Activated naive CD4-positive, alpha-beta T cell treated with anti-CD3 and anti-CD28 coated beads for 36 hours (primary cell): ENCODE measurements around the gene ABCC5. TPM values are rescaled to one million over a fixed set of nuclear protein-coding genes. Genes with fewer than 3 reads are reported as not detected.
"Not testable (repeated sequence)": the region's sequence is repeated elsewhere in the genome, so short reads cannot be mapped to it uniquely, and the experiment has no call there.

Experiments
- CTCF ChIA-PET: fragments of 350-600 bp; sonication (Branson Sonifier 250); formaldehyde crosslinking; loops from one replicate; lab custom pipeline; 2021; ENCODE audit warnings: antibody characterized with exemption; lab: Charles Lee
- DNase-seq: peaks from one replicate; pipeline ENCODE4 v3.0.0-alpha.2; 2020
- H3K27ac Mint-ChIP-seq: one replicate; pipeline ENCODE4 v1.8.0; 2021; ENCODE audit warnings: mild to moderate bottlenecking, mixed read lengths
- H3K27me3 Mint-ChIP-seq: one replicate; pipeline ENCODE4 v1.8.0; 2021; ENCODE audit warnings: low read depth, mixed read lengths
- H3K36me3 Mint-ChIP-seq: one replicate; pipeline ENCODE4 v1.8.0; 2021; ENCODE audit warnings: low read depth, mixed read lengths
- H3K4me1 Mint-ChIP-seq: one replicate; pipeline ENCODE4 v1.8.0; 2021; ENCODE audit warnings: low read depth, mixed read lengths
- H3K4me3 Mint-ChIP-seq: one replicate; pipeline ENCODE4 v1.8.0; 2021; ENCODE audit warnings: mild to moderate bottlenecking, moderate library complexity, mixed read lengths
- H3K9me3 Mint-ChIP-seq: one replicate; pipeline ENCODE4 v1.8.0; 2021; ENCODE audit warnings: mixed read lengths
- intact Hi-C: fragments of 100-400 bp; cut with micrococcal nuclease; formaldehyde crosslinking; loops from one replicate; pipeline ENCODE4 v1.15.1; 2023
- total RNA-seq, 2 experiments: library from RNA; stranded (reverse); gene quantifications; one replicate each; pipeline ENCODE4 v1.2.3, GENCODE V29; 2021

ABCC5 gene
- total RNA-seq, 2 experiments from 2014 or later, result 11.2 to 12.0 TPM

DNA sequence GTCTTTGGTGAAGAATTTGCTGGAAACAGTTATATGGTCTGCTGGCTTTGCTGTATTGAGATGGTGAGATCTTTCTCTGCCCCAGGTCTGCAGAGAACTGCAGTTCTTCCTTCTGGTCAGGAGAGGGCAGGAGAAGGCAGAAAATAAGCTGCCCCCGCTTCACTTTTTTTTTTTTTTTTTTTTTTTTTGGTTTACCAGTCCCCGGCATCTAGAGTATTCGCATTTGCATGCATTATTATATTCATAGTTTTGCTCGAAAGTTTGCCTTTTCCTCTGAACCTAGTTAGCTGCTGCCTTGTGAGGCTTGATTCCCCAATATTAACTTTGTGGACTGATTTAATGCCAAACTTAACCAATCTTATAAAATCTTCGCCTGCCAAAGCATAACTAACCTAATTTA is 122.4 kb downstream of the ABCC5 start:
- H3K4me3 Mint-ChIP-seq, result no peak overlapping the region
- CTCF ChIA-PET, result interaction anchor here (0.6 to 4.2 kb wide), 32 partner anchors 10 to 484 kb away, joined by 3 to 27 read pairs (median 4); partner anchors contain the start of genes ABCC5, DVL3, EEF1AKMT4 and PARL
- H3K9me3 Mint-ChIP-seq, result no peaks in the 10 kb centered on the region
- H3K4me1 Mint-ChIP-seq, result peaks cover 3% of the 10 kb centered on the region
- intact Hi-C loops, result loop anchor here (1.0 kb wide), 4 partner anchors 122 to 394 kb away; partner anchors contain the start of genes ABCC5 and EIF2B5
- no peaks in the 10 kb centered on the region for H3K27me3 Mint-ChIP-seq
- peak; percentile 41 for DNase-seq
- H3K27ac Mint-ChIP-seq, result no peak overlapping the region
- no peaks in the 10 kb centered on the region for H3K36me3 Mint-ChIP-seq

DNA sequence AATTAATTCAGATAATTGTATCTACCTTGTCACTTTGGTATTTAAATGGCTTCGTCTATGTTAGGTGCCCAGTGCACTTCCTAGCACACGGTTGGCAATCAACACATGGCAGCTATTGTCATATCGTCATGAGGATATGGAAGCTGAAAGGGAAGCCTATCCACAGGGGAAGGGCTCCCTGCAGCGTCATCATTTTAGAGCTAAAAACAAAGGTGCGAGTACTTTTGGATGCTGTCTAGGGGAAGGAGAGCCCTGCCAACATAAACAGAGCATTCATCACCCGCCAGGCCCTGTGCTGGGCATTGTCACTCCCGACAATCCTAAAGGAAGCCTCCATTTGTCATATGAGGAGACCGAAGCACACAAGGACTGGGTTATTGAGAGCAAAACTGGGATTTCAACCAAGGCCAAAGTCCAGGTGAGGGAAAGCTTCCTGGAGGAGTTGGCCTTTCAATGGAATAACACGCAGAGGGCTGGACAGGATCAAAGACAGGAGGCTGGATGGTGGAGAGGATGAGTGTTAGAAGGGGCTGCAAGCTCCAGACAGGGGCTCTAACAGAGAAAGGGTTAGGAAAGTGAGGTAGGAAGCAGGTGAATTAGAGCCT is 125.0 kb downstream of the ABCC5 start:
- no peak overlapping the region for H3K27ac Mint-ChIP-seq
- intact Hi-C loops, result no loop called here
- no peaks in the 10 kb centered on the region for H3K36me3 Mint-ChIP-seq

DNA sequence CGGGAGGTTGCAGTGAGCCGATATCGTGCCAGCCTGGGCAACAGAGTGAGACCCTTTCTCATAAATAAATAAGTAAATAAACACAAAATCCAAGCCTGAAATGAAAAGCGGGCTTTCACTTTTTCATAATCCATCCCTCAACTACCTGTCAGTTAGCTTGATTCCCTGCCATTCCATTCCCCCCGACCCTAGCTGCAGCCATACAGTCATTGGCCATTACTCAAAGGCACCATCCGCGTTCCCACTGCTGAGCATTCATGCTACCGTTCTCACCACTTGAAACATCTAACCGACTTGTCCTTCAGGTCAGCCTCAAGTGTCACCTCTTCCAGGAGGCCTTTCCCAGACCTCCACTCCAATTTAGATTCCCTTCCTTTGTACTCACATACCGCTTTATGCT is 131.9 kb downstream of the ABCC5 start:
- peak overlapping the region; percentile 42 for H3K4me3 Mint-ChIP-seq
- no peaks in the 10 kb centered on the region for H3K27me3 Mint-ChIP-seq
- CTCF ChIA-PET, result interaction anchor here (0.6 to 2.6 kb wide), 11 partner anchors 11 to 417 kb away, joined by 3 to 22 read pairs (median 4); partner anchors contain the start of genes ABCC5 and MAP6D1
- H3K4me1 Mint-ChIP-seq, result peaks cover 28% of the 10 kb centered on the region
- no peak overlapping the region for H3K27ac Mint-ChIP-seq
- peaks cover 3% of the 10 kb centered on the region for H3K36me3 Mint-ChIP-seq
- no peaks in the 10 kb centered on the region for H3K9me3 Mint-ChIP-seq
- intact Hi-C loops, result loop anchor here (2.0 kb wide), 3 partner anchors 249 to 763 kb away; partner anchors contain the start of gene EIF2B5
- DNase-seq, result no peak

More for the DNA sequence above, 125.0 kb downstream of the ABCC5 start:
- DNase-seq, result no peak
- Mint-ChIP-seq H3K4me1 (peaks cover 3% of the 10 kb centered on the region), H3K9me3 (no peaks in the 10 kb centered on the region), H3K4me3 (no peak overlapping the region), H3K27me3 (no peaks in the 10 kb centered on the region)
- CTCF ChIA-PET, result interaction anchor here (0.6 to 1.0 kb wide), 3 partner anchors 12 to 180 kb away, joined by 3 to 5 read pairs (median 4); no protein-coding TSS in a partner anchor

DNA sequence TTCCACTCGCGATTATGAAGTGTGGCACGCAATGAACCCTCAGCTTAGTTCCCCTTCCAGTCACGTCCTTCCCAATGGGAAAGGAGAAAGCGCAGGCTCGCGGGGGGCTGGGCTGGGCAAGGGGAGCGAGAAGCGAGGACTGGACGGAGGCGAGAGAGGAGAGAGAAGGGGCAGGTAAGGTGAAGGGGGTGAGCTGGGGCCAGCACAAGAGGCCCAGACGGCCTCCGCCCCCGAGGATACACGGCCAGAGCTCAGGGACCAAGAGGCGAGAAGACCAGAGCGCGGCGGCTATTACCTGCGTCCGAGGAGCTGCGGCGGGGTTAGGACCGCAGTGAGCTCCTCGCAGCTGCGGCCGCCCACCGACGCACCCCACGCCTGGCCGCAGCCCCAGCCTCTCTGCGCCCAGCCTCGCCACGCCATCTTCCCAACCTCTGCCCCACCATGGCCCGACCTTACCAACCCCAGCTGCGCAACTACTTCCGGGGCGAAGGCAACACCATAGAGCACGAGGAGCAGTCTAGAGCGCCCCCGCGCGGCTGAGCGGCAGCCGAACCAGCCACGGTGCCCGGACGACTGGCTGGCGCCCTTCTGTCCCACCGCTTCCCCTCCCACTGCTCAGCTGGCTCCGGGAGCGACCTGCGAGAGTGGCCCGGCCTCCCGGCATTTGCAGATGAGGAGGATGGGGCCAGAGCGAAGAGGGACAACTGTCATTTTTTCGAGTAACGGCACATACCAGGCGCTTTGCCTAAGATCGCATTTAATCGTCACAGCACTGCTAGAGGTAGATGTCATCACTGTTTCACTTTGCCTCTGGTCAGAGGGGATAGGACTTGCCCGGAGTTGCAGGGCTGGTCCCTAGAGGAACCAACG is 133.0 kb downstream of the ABCC5 start, which contains the start of gene PARL:
Gene PARL, minus strand, starts transcription at position 454 of the 870 bp plus-strand sequence. Its CDS starts 34 bp downstream, at position 420.
- peak within 1 kb of the TSS; percentile 94 for H3K4me3 Mint-ChIP-seq
- H3K27me3 Mint-ChIP-seq, result no peaks in the 10 kb centered on the region
- DNase-seq, result peak; percentile 98
- CTCF ChIA-PET, result interaction anchor here (0.6 to 2.6 kb wide), 24 partner anchors 8 to 372 kb away, joined by 3 to 22 read pairs (median 3); partner anchors contain the start of gene MAP6D1
- peaks cover 31% of the 10 kb centered on the region for H3K4me1 Mint-ChIP-seq
- H3K27ac Mint-ChIP-seq, result peak within 1 kb of the TSS; percentile 88
- intact Hi-C loops, result loop anchor here (1.0 to 5.0 kb wide), 11 partner anchors 59 to 762 kb away; partner anchors contain the start of genes ABCC5, EIF2B5, KLHL6 and MAP6D1
- H3K9me3 Mint-ChIP-seq, result no peaks in the 10 kb centered on the region
- H3K36me3 Mint-ChIP-seq, result peaks cover 6% of the 10 kb centered on the region

DNA sequence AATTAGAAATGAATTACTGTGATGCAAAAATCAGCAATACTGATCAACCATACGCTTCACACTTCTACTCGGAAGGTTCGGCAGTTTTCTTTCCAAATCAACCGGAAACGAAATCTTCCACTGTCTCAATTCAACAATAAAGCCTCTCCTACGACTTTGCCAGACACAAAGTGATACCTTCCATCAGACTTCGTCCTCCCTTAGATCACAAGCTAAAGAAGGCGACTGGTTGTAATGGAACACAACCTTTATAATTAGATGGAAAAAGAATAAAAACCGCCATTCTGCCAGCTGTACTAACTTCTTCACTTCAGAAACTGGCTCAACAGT is 133.6 kb downstream of the ABCC5 start:
- Mint-ChIP-seq H3K4me1 (peaks cover 32% of the 10 kb centered on the region), H3K4me3 (peak overlapping the region; percentile 94), H3K27ac (peak overlapping the region; percentile 88), H3K36me3 (peaks cover 7% of the 10 kb centered on the region), H3K9me3 (no peaks in the 10 kb centered on the region), H3K27me3 (no peaks in the 10 kb centered on the region)
- intact Hi-C loops, result loop anchor here (1.0 to 5.0 kb wide), 11 partner anchors 59 to 761 kb away; partner anchors contain the start of genes ABCC5, EIF2B5, KLHL6 and MAP6D1
- CTCF ChIA-PET, result interaction anchor here (0.6 to 2.6 kb wide), 20 partner anchors 8 to 470 kb away, joined by 3 to 22 read pairs (median 3); partner anchors contain the start of gene MAP6D1
- DNase-seq, result peak; percentile 11

DNA sequence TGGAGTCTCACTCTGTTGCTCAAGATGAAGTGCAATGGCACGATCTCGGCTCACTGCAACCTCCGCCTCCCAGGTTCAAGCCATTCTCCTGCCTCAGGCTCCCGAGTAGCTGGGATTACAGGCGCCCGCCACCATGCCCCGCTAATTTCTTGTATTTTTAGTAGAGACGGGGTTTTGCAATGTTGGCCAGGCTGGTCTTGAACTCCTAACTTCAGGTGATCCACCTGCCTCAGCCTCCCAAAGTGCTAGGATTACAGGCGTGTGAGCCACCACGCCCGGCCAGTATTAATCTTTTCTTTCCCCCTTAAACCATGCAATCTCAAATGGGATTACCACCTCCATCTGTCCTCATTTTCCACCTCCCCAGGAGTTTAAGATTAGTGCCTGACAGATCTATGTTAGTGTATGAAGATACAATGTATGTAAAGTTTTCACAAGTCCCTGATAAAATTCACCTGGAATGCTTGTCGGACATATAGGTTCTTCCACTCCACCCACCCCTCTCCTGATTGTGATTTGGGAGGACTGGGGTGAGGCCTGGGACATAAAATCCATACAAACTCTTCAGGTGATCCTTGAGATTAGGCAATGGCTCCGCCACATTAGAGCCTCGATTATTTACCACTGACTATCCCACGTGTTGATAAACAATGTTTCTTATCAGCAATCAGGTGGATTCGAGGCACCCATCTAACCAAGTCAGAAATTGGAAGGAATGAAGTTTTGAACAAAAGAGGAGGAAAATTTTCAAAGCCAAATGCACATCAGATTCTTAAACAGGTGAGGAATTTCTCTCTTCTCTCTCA is 134.2 kb downstream of the ABCC5 start:
- no peak for DNase-seq
- Mint-ChIP-seq H3K4me3 (peak overlapping the region; percentile 94), H3K36me3 (peaks cover 8% of the 10 kb centered on the region), H3K27ac (peak overlapping the region; percentile 88), H3K27me3 (no peaks in the 10 kb centered on the region), H3K4me1 (peaks cover 37% of the 10 kb centered on the region), H3K9me3 (no peaks in the 10 kb centered on the region)
- CTCF ChIA-PET, result interaction anchor here (0.6 to 2.6 kb wide), 8 partner anchors 7 to 469 kb away, joined by 3 to 22 read pairs (median 6); partner anchors contain the start of gene MAP6D1
- intact Hi-C loops, result loop anchor here (1.0 to 5.0 kb wide), 11 partner anchors 58 to 761 kb away; partner anchors contain the start of genes ABCC5, EIF2B5, KLHL6 and MAP6D1

DNA sequence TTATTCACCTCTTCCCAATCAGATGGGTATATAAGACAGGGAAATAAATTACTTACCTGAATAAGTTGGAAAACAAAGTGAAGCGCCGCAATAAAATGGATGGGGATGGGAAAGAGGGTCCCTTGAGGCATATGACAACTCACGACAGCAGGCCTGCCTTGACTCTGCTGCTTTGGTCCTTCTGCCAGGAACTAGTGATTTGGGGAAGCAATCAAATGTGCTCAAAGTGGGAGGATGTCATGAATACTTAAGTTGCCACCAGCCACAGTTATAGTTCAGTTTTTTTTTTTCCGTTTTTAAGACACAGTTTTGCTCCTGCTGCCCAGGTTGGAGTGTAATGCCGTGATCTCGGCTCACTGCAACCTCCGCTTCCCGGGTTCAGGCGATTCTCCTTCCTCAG is 137.6 kb downstream of the ABCC5 start:
- Mint-ChIP-seq H3K27me3 (no peaks in the 10 kb centered on the region), H3K4me1 (peaks cover 52% of the 10 kb centered on the region), H3K4me3 (no peak overlapping the region), H3K36me3 (peaks cover 15% of the 10 kb centered on the region), H3K9me3 (no peaks in the 10 kb centered on the region), H3K27ac (no peak overlapping the region)
- intact Hi-C loops, result loop anchor here (5.0 kb wide), 1 partner anchor 137 kb away; the partner anchor contains the start of gene ABCC5
- no peak for DNase-seq
- CTCF ChIA-PET, result no interaction called here

DNA sequence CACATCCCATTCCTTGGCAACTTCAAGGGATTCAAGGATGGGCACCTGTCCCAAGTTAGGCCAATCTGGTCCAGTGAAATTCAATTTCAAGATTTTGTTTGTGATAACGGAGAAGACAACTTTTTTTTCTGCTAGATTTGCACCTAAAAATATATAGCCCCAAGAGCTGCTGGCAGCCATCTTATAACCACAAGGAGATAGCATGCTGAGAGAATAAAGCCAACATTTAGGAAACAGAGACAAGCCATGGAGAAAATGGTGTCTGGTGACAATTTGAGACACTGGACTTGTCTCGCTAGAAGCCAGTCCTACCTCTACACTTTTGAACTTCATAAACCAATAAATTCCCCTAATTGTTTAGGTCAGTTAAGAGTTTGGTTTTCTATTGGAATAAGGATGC is 138.4 kb downstream of the ABCC5 start:
- Mint-ChIP-seq H3K4me3 (no peak overlapping the region), H3K27me3 (no peaks in the 10 kb centered on the region), H3K4me1 (peaks cover 48% of the 10 kb centered on the region), H3K36me3 (peaks cover 15% of the 10 kb centered on the region), H3K27ac (no peak overlapping the region), H3K9me3 (no peaks in the 10 kb centered on the region)
- CTCF ChIA-PET, result interaction anchor here (1.9 kb wide), 1 partner anchor 17 kb away, joined by 5 read pairs; no protein-coding TSS in a partner anchor
- intact Hi-C loops, result no loop called here
- no peak for DNase-seq

DNA sequence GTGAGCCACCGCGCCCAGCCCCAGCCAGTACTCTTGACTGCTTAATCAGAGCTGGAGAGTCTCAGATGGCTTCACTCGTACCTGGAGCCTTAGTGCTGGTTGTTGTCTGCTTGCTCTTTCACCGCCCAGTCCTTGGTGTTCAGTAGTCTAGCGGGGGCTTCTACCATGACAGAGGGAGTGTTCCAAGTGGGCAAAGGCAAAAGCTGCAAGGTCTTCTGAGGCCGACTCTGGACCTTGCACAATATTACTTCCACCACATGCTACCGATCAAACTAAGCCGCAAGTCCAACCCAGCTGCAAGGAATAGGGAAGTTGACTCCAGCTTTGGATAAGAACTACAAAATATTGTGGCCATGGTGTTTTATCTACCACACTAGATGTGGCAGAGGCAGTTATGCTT is 139.6 kb downstream of the ABCC5 start:
- no peaks in the 10 kb centered on the region for H3K9me3 Mint-ChIP-seq
- CTCF ChIA-PET, result interaction anchor here (1.9 kb wide), 1 partner anchor 18 kb away, joined by 5 read pairs; no protein-coding TSS in a partner anchor
- no peaks in the 10 kb centered on the region for H3K27me3 Mint-ChIP-seq
- DNase-seq, result no peak
- intact Hi-C loops, result no loop called here
- H3K36me3 Mint-ChIP-seq, result peaks cover 16% of the 10 kb centered on the region
- no peak overlapping the region for H3K27ac Mint-ChIP-seq
- H3K4me1 Mint-ChIP-seq, result peaks cover 45% of the 10 kb centered on the region
- H3K4me3 Mint-ChIP-seq, result no peak overlapping the region

DNA sequence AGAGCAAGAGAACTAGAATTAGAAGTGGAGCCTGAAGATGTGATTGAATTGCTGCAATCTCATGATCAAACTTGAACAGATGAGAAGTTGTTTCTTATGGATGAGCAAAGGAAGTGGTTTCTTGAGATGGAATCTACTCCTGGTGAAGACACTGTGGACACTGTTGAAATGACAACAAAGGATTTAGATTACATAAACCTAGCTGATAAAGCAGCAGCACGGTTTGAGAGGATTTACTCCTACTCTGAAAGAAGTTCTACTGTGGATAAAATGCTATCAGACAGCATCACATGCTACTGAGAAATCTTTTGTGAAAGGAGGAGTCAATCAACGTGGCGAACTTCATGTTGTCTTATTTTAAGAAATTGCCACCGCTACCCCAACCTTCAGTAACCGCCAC is 140.5 kb downstream of the ABCC5 start:
- CTCF ChIA-PET, result interaction anchor here (0.6 to 1.9 kb wide), 3 partner anchors 7 to 174 kb away, joined by 3 to 5 read pairs (median 5); partner anchors contain the start of gene PARL
- Mint-ChIP-seq H3K36me3 (peaks cover 18% of the 10 kb centered on the region), H3K4me1 (peaks cover 44% of the 10 kb centered on the region), H3K27ac (peak overlapping the region; percentile 33)
- DNase-seq, H3K27me3 Mint-ChIP-seq, H3K4me3 Mint-ChIP-seq, H3K9me3 Mint-ChIP-seq, intact Hi-C loops: not testable (repeated sequence)

DNA sequence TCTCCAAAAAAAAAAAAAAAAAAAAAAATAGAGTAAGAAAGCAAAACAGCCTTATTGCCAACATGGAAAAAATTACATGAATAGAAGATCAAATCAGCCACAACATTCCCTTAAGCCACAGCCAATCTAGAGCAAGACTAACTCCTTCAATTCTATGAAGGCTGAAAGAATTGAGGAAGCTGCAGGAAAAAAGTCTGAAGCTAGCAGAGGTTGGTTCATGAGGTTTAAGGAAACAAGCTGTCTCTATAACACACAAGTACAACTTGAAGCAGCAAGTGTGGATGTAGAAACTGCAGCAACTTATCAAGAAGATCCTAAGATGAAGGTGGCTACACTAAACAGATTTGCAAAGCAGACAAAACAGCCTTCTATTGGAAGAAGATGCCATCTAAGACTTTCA is 142.3 kb downstream of the ABCC5 start:
- no peaks in the 10 kb centered on the region for H3K27me3 Mint-ChIP-seq
- H3K27ac Mint-ChIP-seq, result no peak overlapping the region
- no peaks in the 10 kb centered on the region for H3K9me3 Mint-ChIP-seq
- no peak for DNase-seq
- H3K36me3 Mint-ChIP-seq, result peaks cover 18% of the 10 kb centered on the region
- H3K4me1 Mint-ChIP-seq, result peaks cover 57% of the 10 kb centered on the region
- CTCF ChIA-PET, result interaction anchor here (1.7 kb wide), 2 partner anchors 9 kb away, joined by 5 to 7 read pairs; partner anchors contain the start of gene PARL
- no peak overlapping the region for H3K4me3 Mint-ChIP-seq
- intact Hi-C loops, result no loop called here
